GM12878 (cell line): ENCODE results near the gene SGTA. TPM values are rescaled to one million over a fixed set of nuclear protein-coding genes. Genes with fewer than 3 reads are reported as not detected.

Experiments
- ATAC-seq: fragments of 200-7000 bp; cut with Tn5 transposase; 3 replicates; pipeline ENCODE4 v1.9.1; 2020; ENCODE audit warnings: mild to moderate bottlenecking, moderate library complexity
- BruUV-seq: library from RNA; stranded (reverse); fragments of 400-500 nt; replicated peaks from 2 replicates; lab custom pipeline; 2021; lab: Mats Ljungman, UMichigan
- CTCF ChIA-PET: fragments of 300-600 bp; sonication (Branson Sonifier 250); formaldehyde crosslinking; extraction: SDS; loops from one replicate; lab custom pipeline; 2021; ENCODE audit warnings: inconsistent platforms; lab: Yijun Ruan, JAX
- POLR2A ChIA-PET: fragments of 350-600 bp; formaldehyde crosslinking; extraction: SDS; loops from one replicate; lab custom pipeline; 2021; ENCODE audit warnings: inconsistent platforms; lab: Charles Lee
- RAD21 ChIA-PET: fragments of 300-600 bp; sonication (Branson Sonifier 250); formaldehyde crosslinking; loops from one replicate; lab custom pipeline; 2023; ENCODE audit warnings: antibody characterized with exemption; ENCODE audit not compliant: unreplicated experiment; lab: Charles Lee
- SMC1A ChIA-PET: fragments of 300-600 bp; sonication (Branson Sonifier 250); formaldehyde crosslinking; loops from one replicate; lab custom pipeline; 2023; ENCODE audit not compliant: unreplicated experiment, uncharacterized antibody; lab: Charles Lee
- DNase-seq: peaks from one replicate; pipeline ENCODE4 v3.0.0-alpha.2; 2011; ENCODE audit warnings: low read depth, low spot score
- FAIRE-seq: peaks from 3 replicates; lab custom pipeline; 2011; peaks lifted over from hg19 to GRCh38; lab: Jason Lieb, UNC
- H2AFZ ChIP-seq: 2 replicates; pipeline ENCODE4 v1.6.0; 2011; ENCODE audit warnings: low read depth, low read length, control low read depth; ENCODE audit not compliant: control insufficient read depth
- H3K27ac ChIP-seq: 2 replicates; pipeline ENCODE4 v1.5.1; 2011; ENCODE audit warnings: control low read depth; ENCODE audit not compliant: control insufficient read depth, insufficient read depth
- H3K27me3 ChIP-seq, 2 experiments: replicated peaks in 1 of 2; 2 replicates each; pipeline versions ENCODE4 v1.6.0 to v1.6.1; 2011; ENCODE audit warnings: low read length in 1 of 2; ENCODE audit not compliant: control insufficient read depth in 2 of 2, insufficient read depth in 2 of 2
- H3K36me3 ChIP-seq, 2 experiments: 2 replicates each; pipeline ENCODE4 v1.5.1; 2011; ENCODE audit warnings: low read length in 1 of 2; ENCODE audit not compliant: control insufficient read depth in 2 of 2, insufficient read depth in 2 of 2
- H3K4me1 ChIP-seq: 2 replicates; pipeline ENCODE4 v1.6.1; 2011; ENCODE audit warnings: mild to moderate bottlenecking, low read length, moderate library complexity, mixed read lengths; ENCODE audit not compliant: control insufficient read depth, insufficient read depth
- H3K4me2 ChIP-seq: 2 replicates; pipeline ENCODE4 v1.6.0; 2011; ENCODE audit warnings: control low read depth; ENCODE audit not compliant: control insufficient read depth, insufficient read depth
- H3K4me3 ChIP-seq: fragments of 200-600 bp; sonication (generic); 2 replicates; pipeline ENCODE4 v1.5.1; 2016
- H3K79me2 ChIP-seq: 2 replicates; pipeline ENCODE4 v1.6.0; 2011; ENCODE audit warnings: low read length; ENCODE audit not compliant: control insufficient read depth, insufficient read depth
- H3K9ac ChIP-seq: 2 replicates; pipeline ENCODE4 v1.8.0; 2011; ENCODE audit warnings: low read length, control low read depth, mixed read lengths; ENCODE audit not compliant: control insufficient read depth, insufficient read depth
- H3K9me3 ChIP-seq: replicated peaks from 3 replicates; pipeline ENCODE4 v1.5.1; 2011; ENCODE audit warnings: mild to moderate bottlenecking, low read length; ENCODE audit not compliant: control insufficient read depth, insufficient read depth
- H4K20me1 ChIP-seq: 2 replicates; pipeline ENCODE4 v1.6.0; 2011; ENCODE audit not compliant: control insufficient read depth, insufficient read depth
- ASH2L ChIP-seq: fragments of 300-600, 200-600 bp; sonication (generic); IDR thresholded peaks from 2 replicates; pipeline ENCODE4 v1.6.1; 2017; ENCODE audit warnings: low read depth, mild to moderate bottlenecking, borderline replicate concordance
- CREM ChIP-seq: IDR thresholded peaks from 2 replicates; pipeline ENCODE4 v1.6.1; 2014; ENCODE audit warnings: antibody characterized with exemption, low read depth
- KAT2A ChIP-seq: conservative IDR thresholded peaks from 2 replicates; pipeline ENCODE4 v1.6.1; 2011; ENCODE audit warnings: low read depth, low read length; ENCODE audit not compliant: control insufficient read depth
- PML ChIP-seq: IDR thresholded peaks from 2 replicates; pipeline ENCODE4 v1.6.1; 2012; ENCODE audit warnings: low read length, inconsistent platforms
- POLR2AphosphoS2 ChIP-seq: IDR thresholded peaks from 2 replicates; pipeline ENCODE4 v1.6.1; 2011; ENCODE audit warnings: low read depth, mild to moderate bottlenecking, low read length, improper control_type of control experiment, moderate library complexity
- RCOR1 ChIP-seq: conservative IDR thresholded peaks from 2 replicates; pipeline ENCODE4 v1.6.1; 2012; ENCODE audit warnings: low read depth, low read length, improper control_type of control experiment
- SRF ChIP-seq, 2 experiments: IDR thresholded peaks; 2 replicates each; pipeline ENCODE4 v1.6.1; 2011; ENCODE audit warnings: low read depth in 2 of 2, low read length in 2 of 2, mild to moderate bottlenecking in 1 of 2, moderate library complexity in 1 of 2
- TAF1 ChIP-seq: IDR thresholded peaks from 2 replicates; pipeline ENCODE4 v1.6.1; 2011; ENCODE audit warnings: mild to moderate bottlenecking, low read depth, low read length, borderline replicate concordance
- TARDBP ChIP-seq: IDR thresholded peaks from 2 replicates; pipeline ENCODE4 v1.6.1; 2016; ENCODE audit warnings: borderline replicate concordance
- TBL1XR1 ChIP-seq: IDR thresholded peaks from 2 replicates; pipeline ENCODE4 v1.6.1; 2012; ENCODE audit warnings: low read depth, low read length, improper control_type of control experiment
- TCF7 ChIP-seq: IDR thresholded peaks from 2 replicates; pipeline ENCODE4 v1.6.1; 2014; ENCODE audit warnings: antibody characterized with exemption, borderline replicate concordance
- WGBS: methylation state at CpG from one replicate; pipeline ENCODE4 v1.1.6; 2016; ENCODE audit warnings: low lambda C conversion rate; ENCODE audit not compliant: insufficient replicate concordance, insufficient coverage; ENCODE audit errors: missing lambda C conversion rate; 5-methylcytosine and 5-hydroxymethylcytosine counted together
- in situ Hi-C: fragments of 300-500 bp; cut with MboI; formaldehyde crosslinking; loops from 9 replicates; pipeline ENCODE4 v1.14.3; 2018; ENCODE audit warnings: mixed read lengths
- intact Hi-C: fragments of 100-400 bp; cut with micrococcal nuclease; formaldehyde crosslinking; loops from one replicate; pipeline ENCODE4 v1.14.2; 2022; ENCODE audit not compliant: unreplicated experiment
- polyA plus RNA-seq, 11 experiments: library from polyadenylated mRNA; depleted of rRNA in 4 of 11; unstranded in 6 of 11; stranded (reverse) in 5 of 11; fragments of >200 nt; fragmentation: Nextera tagmentation in 4 of 11; fragmentation: Illumina TruSeq in 1 of 11; extraction: Ambion mirVana in 4 of 11; extraction: Trizol in 1 of 11; gene quantifications; 1 replicate in 1 of 11; 2 replicates in 10 of 11; pipeline versions ENCODE4 v1.2.1 to v1.2.3, GENCODE V29; 2011 to 2016; ENCODE audit warnings: inconsistent platforms in 2 of 11, missing spikeins in 2 of 11, low read depth in 1 of 11
- total RNA-seq, 4 experiments: library from RNA; depleted of rRNA in 3 of 4; stranded (reverse); fragments of >200 nt in 3 of 4; fragmentation: Illumina TruSeq in 1 of 4; extraction: Trizol in 1 of 4; gene quantifications; 2 replicates each; pipeline versions ENCODE4 v1.2.1 to v1.2.3, GENCODE V29; 2013 to 2021
- TF ChIP-seq, protein P1 (sequence below): fragments of 450-650 bp; formaldehyde crosslinking; IDR thresholded peaks from 2 replicates; pipeline ENCODE4 v1.4.0; 2022; ENCODE audit warnings: mild to moderate bottlenecking, moderate library complexity
- TF ChIP-seq, protein P2 (sequence below): fragments of 450-650 bp; IDR thresholded peaks from 2 replicates; pipeline ENCODE4 v1.6.1; 2016; ENCODE audit warnings: mild to moderate bottlenecking
- TF ChIP-seq, protein P3 (sequence below): IDR thresholded peaks from 2 replicates; pipeline ENCODE4 v1.6.1; 2011; ENCODE audit warnings: low read depth, mild to moderate bottlenecking, low read length, moderate library complexity, borderline replicate concordance; ENCODE audit errors: extremely low read depth
- TF ChIP-seq, protein P4 (sequence below): IDR thresholded peaks from 2 replicates; pipeline ENCODE4 v1.6.1; 2012; ENCODE audit warnings: mild to moderate bottlenecking, low read depth, low read length

Gene SGTA
- total and polyA plus RNA-seq, 10 of the 15 experiments (the other 5 are each of a cell fraction or from before 2014, with no cell fraction given), result 2.0 to 102 (median 48.2) TPM

DNA sequence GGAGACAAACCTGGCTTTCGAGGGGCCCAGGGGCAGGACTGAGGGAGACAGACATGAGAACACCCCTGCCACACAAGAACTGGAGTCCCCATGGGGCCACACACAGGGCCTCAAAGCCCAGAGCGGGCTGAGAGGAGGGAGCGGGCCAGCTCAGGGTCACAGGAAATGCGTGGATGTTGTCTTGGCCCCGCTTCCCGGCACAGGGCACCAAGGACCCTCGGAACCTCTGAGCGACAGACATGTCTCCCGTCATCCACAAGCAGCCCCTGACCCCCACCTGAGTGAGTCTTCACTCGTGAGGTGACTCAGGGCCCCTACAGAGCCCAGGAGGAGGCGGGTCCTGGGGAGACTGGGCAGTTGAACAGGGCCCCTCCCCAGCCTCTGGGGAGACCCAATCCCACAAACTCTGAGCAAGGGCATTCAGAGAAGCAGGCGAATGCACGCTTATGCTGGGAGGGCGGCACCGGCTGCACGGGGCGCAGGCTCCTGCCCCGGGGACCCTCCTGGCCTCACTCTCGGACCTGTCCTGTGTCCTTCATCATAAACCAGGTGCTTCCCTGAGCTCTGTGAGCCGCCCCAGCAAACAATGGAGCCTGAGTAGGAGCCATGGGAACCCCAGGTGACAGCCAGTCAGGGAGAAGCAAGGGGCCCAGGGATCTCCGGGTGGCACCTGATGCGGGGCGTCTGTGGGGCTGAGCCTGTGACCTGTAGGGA is 20.1 kb downstream of the SGTA start:
- ChIA-PET SMC1A (no interaction called here), RAD21 (no interaction called here), CTCF (no interaction called here), POLR2A (no interaction called here)
- BruUV-seq, result no TSS peak
- Histone ChIP-seq H4K20me1 (no peaks in the 10 kb centered on the region), H3K36me3 (peaks cover 8 to 45% of the 10 kb centered on the region in 2 experiments), H3K79me2 (no peaks in the 10 kb centered on the region), H3K9me3 (no peaks in the 10 kb centered on the region), H3K4me3 (no peak overlapping the region), H3K4me2 (no peak overlapping the region), H3K4me1 (no peaks in the 10 kb centered on the region), H2AFZ (no peak overlapping the region), H3K9ac (no peak overlapping the region), H3K27ac (no peak overlapping the region), H3K27me3 (no peaks in the 10 kb centered on the region)
- 93% methylated on average over 23 of the region's 23 CpGs for WGBS
- in situ Hi-C loops, result no loop called here
- intact Hi-C loops, result no loop called here
- DNase-seq (no peak), ATAC-seq (no peak), FAIRE-seq (no peak)
- TF ChIP-seq TBL1XR1 (no peak), KAT2A (no peak), TCF7 (no peak), TARDBP (no peak), TAF1 (no peak), PML (no peak), POLR2AphosphoS2 (no peak), CREM (no peak), SRF (IDR thresholded peaks at IDR 0.05; ENCODE audit: low read depth in 2 of 2, low read length in 2 of 2) (no peak), ASH2L (no peak), RCOR1 (no peak)
- TF ChIP-seq, protein P1, sequence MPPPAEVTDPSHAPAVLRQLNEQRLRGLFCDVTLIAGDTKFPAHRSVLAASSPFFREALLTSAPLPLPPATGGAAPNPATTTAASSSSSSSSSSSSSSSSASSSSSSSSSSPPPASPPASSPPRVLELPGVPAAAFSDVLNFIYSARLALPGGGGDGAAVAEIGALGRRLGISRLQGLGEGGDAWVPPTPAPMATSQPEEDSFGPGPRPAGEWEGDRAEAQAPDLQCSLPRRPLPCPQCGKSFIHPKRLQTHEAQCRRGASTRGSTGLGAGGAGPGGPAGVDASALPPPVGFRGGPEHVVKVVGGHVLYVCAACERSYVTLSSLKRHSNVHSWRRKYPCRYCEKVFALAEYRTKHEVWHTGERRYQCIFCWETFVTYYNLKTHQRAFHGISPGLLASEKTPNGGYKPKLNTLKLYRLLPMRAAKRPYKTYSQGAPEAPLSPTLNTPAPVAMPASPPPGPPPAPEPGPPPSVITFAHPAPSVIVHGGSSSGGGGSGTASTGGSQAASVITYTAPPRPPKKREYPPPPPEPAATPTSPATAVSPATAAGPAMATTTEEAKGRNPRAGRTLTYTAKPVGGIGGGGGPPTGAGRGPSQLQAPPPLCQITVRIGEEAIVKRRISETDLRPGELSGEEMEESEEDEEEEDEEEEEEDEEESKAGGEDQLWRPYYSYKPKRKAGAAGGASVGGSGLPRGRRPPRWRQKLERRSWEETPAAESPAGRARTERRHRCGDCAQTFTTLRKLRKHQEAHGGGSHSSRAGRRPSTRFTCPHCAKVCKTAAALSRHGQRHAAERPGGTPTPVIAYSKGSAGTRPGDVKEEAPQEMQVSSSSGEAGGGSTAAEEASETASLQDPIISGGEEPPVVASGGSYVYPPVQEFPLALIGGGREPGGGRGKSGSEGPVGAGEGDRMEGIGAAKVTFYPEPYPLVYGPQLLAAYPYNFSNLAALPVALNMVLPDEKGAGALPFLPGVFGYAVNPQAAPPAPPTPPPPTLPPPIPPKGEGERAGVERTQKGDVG (CRISPR knock-in tag), result no peak
- TF ChIP-seq, protein P2, sequence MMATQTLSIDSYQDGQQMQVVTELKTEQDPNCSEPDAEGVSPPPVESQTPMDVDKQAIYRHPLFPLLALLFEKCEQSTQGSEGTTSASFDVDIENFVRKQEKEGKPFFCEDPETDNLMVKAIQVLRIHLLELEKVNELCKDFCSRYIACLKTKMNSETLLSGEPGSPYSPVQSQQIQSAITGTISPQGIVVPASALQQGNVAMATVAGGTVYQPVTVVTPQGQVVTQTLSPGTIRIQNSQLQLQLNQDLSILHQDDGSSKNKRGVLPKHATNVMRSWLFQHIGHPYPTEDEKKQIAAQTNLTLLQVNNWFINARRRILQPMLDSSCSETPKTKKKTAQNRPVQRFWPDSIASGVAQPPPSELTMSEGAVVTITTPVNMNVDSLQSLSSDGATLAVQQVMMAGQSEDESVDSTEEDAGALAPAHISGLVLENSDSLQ, result no peak
- TF ChIP-seq, protein P3, sequence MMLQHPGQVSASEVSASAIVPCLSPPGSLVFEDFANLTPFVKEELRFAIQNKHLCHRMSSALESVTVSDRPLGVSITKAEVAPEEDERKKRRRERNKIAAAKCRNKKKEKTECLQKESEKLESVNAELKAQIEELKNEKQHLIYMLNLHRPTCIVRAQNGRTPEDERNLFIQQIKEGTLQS, result no peak
- TF ChIP-seq, protein P4, sequence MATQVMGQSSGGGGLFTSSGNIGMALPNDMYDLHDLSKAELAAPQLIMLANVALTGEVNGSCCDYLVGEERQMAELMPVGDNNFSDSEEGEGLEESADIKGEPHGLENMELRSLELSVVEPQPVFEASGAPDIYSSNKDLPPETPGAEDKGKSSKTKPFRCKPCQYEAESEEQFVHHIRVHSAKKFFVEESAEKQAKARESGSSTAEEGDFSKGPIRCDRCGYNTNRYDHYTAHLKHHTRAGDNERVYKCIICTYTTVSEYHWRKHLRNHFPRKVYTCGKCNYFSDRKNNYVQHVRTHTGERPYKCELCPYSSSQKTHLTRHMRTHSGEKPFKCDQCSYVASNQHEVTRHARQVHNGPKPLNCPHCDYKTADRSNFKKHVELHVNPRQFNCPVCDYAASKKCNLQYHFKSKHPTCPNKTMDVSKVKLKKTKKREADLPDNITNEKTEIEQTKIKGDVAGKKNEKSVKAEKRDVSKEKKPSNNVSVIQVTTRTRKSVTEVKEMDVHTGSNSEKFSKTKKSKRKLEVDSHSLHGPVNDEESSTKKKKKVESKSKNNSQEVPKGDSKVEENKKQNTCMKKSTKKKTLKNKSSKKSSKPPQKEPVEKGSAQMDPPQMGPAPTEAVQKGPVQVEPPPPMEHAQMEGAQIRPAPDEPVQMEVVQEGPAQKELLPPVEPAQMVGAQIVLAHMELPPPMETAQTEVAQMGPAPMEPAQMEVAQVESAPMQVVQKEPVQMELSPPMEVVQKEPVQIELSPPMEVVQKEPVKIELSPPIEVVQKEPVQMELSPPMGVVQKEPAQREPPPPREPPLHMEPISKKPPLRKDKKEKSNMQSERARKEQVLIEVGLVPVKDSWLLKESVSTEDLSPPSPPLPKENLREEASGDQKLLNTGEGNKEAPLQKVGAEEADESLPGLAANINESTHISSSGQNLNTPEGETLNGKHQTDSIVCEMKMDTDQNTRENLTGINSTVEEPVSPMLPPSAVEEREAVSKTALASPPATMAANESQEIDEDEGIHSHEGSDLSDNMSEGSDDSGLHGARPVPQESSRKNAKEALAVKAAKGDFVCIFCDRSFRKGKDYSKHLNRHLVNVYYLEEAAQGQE, result no peak
